Thoracic aorta (tissue), 2 donors: ENCODE measurements around the gene CCN5. TPM values are rescaled to one million over a fixed set of nuclear protein-coding genes. Genes with fewer than 3 reads are reported as not detected.

Experiments used
- ATAC-seq: fragments of 150-250 bp; one replicate; pipeline ENCODE4 v1.8.0; 2017; ENCODE audit warnings: low read depth; ENCODE audit not compliant: insufficient number of reproducible peaks, low FRiP score
- DNase-seq: peaks from one replicate; pipeline ENCODE4 v3.0.0-alpha.2; 2020; ENCODE audit warnings: low spot score
- H3K27ac ChIP-seq, 2 donors: fragments of 200-600 bp; sonication (generic); 1 replicate in 1 of 2; 2 replicates in 1 of 2; pipeline ENCODE4 v1.5.1; 2016; ENCODE audit warnings: mild to moderate bottlenecking in 2 of 2, moderate library complexity in 2 of 2
- H3K27me3 ChIP-seq: fragments of 200-600 bp; sonication (generic); replicated peaks from 2 replicates; pipeline ENCODE4 v1.6.0; 2016; ENCODE audit warnings: mild to moderate bottlenecking; ENCODE audit not compliant: insufficient read depth
- H3K36me3 ChIP-seq: fragments of 200-600 bp; sonication (generic); one replicate; pipeline ENCODE4 v1.5.1; 2016
- H3K4me1 ChIP-seq, 2 donors: fragments of 200-600 bp; sonication (generic); 1 replicate in 1 of 2; 2 replicates in 1 of 2; pipeline versions ENCODE4 v1.5.1 to v1.6.0; 2016; ENCODE audit warnings: low read depth in 2 of 2, mild to moderate bottlenecking in 1 of 2; ENCODE audit not compliant: control insufficient read depth in 1 of 2
- H3K4me3 ChIP-seq: fragments of 200-600 bp; sonication (generic); 2 replicates; pipeline ENCODE4 v1.5.1; 2016; ENCODE audit warnings: mild to moderate bottlenecking
- H3K9me3 ChIP-seq: fragments of 200-600 bp; sonication (generic); 2 replicates; pipeline ENCODE4 v1.5.1; 2016
- total RNA-seq, 2 donors: library from RNA; depleted of rRNA; stranded (reverse); fragments of >200 nt; gene quantifications; one replicate each; pipeline versions ENCODE4 v1.1.0 to v1.2.3, GENCODE V29; 2016
- TF ChIP-seq, protein P1 (sequence below): fragments of 200-600 bp; sonication (generic); IDR thresholded peaks from one replicate; pipeline ENCODE4 v1.5.1; 2019; ENCODE audit warnings: antibody characterized with exemption

The CCN5 gene
- total RNA-seq, 2 donors from 2014 or later, result 652 to 994 TPM

DNA sequence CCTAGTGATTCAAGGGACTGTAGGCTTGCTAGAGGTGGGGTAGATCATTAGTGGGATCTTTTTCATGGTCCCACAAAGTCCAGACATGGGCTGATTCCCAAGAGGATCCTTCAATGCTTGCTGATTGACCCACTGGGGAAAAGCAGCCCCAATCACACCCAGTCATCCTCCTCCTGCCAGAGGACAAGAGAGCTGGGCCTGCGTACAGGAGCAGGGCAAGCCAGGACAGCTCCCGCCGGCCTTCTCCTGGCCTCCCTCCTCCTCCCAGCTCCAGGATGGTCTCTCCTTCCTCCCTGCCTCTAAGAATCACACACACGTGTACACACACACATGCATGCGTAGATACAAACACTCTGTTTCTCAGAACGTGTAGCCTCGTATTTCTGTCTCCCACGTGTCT lies 57.5 kb downstream of the CCN5 start:
- TF ChIP-seq, protein P1, sequence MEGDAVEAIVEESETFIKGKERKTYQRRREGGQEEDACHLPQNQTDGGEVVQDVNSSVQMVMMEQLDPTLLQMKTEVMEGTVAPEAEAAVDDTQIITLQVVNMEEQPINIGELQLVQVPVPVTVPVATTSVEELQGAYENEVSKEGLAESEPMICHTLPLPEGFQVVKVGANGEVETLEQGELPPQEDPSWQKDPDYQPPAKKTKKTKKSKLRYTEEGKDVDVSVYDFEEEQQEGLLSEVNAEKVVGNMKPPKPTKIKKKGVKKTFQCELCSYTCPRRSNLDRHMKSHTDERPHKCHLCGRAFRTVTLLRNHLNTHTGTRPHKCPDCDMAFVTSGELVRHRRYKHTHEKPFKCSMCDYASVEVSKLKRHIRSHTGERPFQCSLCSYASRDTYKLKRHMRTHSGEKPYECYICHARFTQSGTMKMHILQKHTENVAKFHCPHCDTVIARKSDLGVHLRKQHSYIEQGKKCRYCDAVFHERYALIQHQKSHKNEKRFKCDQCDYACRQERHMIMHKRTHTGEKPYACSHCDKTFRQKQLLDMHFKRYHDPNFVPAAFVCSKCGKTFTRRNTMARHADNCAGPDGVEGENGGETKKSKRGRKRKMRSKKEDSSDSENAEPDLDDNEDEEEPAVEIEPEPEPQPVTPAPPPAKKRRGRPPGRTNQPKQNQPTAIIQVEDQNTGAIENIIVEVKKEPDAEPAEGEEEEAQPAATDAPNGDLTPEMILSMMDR, result no peak
- H3K9me3 ChIP-seq, result no peaks in the 10 kb centered on the region
- H3K4me1 ChIP-seq, result no peaks in the 10 kb centered on the region
- H3K36me3 ChIP-seq, result no peaks in the 10 kb centered on the region
- no peak overlapping the region for H3K27ac ChIP-seq
- H3K27me3 ChIP-seq, result no peaks in the 10 kb centered on the region
- no peak overlapping the region for H3K4me3 ChIP-seq
- DNase-seq (no peak), ATAC-seq (no peak)

GRCh38 chr20:44773070-44773829 lies 58.1 kb downstream of the CCN5 start:
- DNase-seq, result no peak
- Histone ChIP-seq H3K9me3 (no peaks in the 10 kb centered on the region), H3K27ac (no peak overlapping the region), H3K36me3 (no peaks in the 10 kb centered on the region), H3K4me3 (no peak overlapping the region), H3K4me1 (no peaks in the 10 kb centered on the region), H3K27me3 (no peaks in the 10 kb centered on the region)
- TF ChIP-seq, protein P1, result no peak
- ATAC-seq, result no peak

- ATAC-seq, result no peak
- TF ChIP-seq, protein P1, result no peak
- H3K36me3 ChIP-seq, result no peaks in the 10 kb centered on the region
- no peak overlapping the region for H3K4me3 ChIP-seq
- DNase-seq, result no peak
- H3K27me3 ChIP-seq, result no peaks in the 10 kb centered on the region
- no peak overlapping the region for H3K27ac ChIP-seq
- H3K4me1 ChIP-seq, result no peaks in the 10 kb centered on the region
- no peaks in the 10 kb centered on the region for H3K9me3 ChIP-seq
Observed at GRCh38 chr20:44776980-44777379, 61.8 kb downstream of the CCN5 start.

Other genes starting within 250 kb of the CCN5 start
- gene TTPAL, start 239.5 kb upstream of the CCN5 start, total RNA-seq, result 10 to 100 TPM in 1 of 2 donors, 1 to 10 TPM in 1; 7.3 to 17.6 TPM
- gene SERINC3, start 193.3 kb upstream of the CCN5 start, total RNA-seq, result 100 to 1,000 TPM in 1 of 2 donors, 10 to 100 TPM in 1; 98.9 to 109 TPM
- 100 to 1,000 TPM; 125 to 186 TPM for gene PKIG, start 132.8 kb upstream of the CCN5 start, total RNA-seq
- gene ADA, start 63.7 kb upstream of the CCN5 start, total RNA-seq, result 10 to 100 TPM in 1 of 2 donors, 1 to 10 TPM in 1; 8.1 to 20.6 TPM
- 10 to 100 TPM; 26.3 to 60.0 TPM for gene KCNK15, start 30.5 kb downstream of the CCN5 start, total RNA-seq
- gene RIMS4, start 95.2 kb downstream of the CCN5 start, total RNA-seq, result 10 to 100 TPM in 1 of 2 donors, 1 to 10 TPM in 1; 2.4 to 13.5 TPM
- 100 to 1,000 TPM; 135 to 156 TPM for gene YWHAB, start 170.3 kb downstream of the CCN5 start, total RNA-seq
- gene PABPC1L, start 194.7 kb downstream of the CCN5 start, total RNA-seq, result 10 to 100 TPM; 29.5 to 33.2 TPM
- gene TOMM34, start 245.0 kb downstream of the CCN5 start, total RNA-seq, result 10 to 100 TPM; 11.9 to 13.0 TPM